ENCODE data around the gene CHCHD4.
"Not testable (repeated sequence)": the region's sequence is repeated elsewhere in the genome, so short reads cannot be mapped to it uniquely, and the experiment has no call there.

CHCHD4 gene

GRCh38 chr3:14123308-14124222 lies 1.1 kb downstream of the CHCHD4 start:
- H3K4me3 ChIP-seq (ENCODE audit: low read depth, low read length) = peak overlapping the region; percentile 98
- no peak for DNase-seq (ENCODE audit: low read depth)

- DNase-seq (ENCODE audit: low read depth) = no peak
These were observed 2.4 kb downstream of the CHCHD4 start for GRCh38 chr3:14122301-14122700.

GRCh38 chr3:14121859-14122258 lies 2.8 kb downstream of the CHCHD4 start:
- no peak for DNase-seq (ENCODE audit: low read depth)
- no peak overlapping the region for H3K4me3 ChIP-seq (ENCODE audit: low read depth, low read length)

More at GRCh38 chr3:14122301-14122700, 2.4 kb downstream of the CHCHD4 start:
- no peak overlapping the region for H3K4me3 ChIP-seq (ENCODE audit: low read depth, low read length)

- DNase-seq (ENCODE audit: low read depth); H3K4me3 ChIP-seq (ENCODE audit: low read depth, low read length): not testable (repeated sequence)
These were observed 3.7 kb downstream of the CHCHD4 start for GRCh38 chr3:14120921-14121448.

- H3K4me3 ChIP-seq (ENCODE audit: low read depth, low read length) = no peak overlapping the region
- DNase-seq (ENCODE audit: low read depth) = no peak
These were observed 4.4 kb downstream of the CHCHD4 start for GRCh38 chr3:14120111-14120920.

GRCh38 chr3:14119651-14120050 lies 5.0 kb downstream of the CHCHD4 start:
- no peak for DNase-seq (ENCODE audit: low read depth)
- H3K4me3 ChIP-seq (ENCODE audit: low read depth, low read length) = no peak overlapping the region

- peak; percentile 56 for DNase-seq (ENCODE audit: low read depth)
- H3K4me3 ChIP-seq (ENCODE audit: low read depth, low read length) = no peak overlapping the region
These were observed 6.0 kb downstream of the CHCHD4 start for GRCh38 chr3:14118400-14119381.

GRCh38 chr3:14117468-14118399 lies 6.9 kb downstream of the CHCHD4 start:
- H3K4me3 ChIP-seq (ENCODE audit: low read depth, low read length) = no peak overlapping the region
- DNase-seq (ENCODE audit: low read depth) = no peak

- no peak for DNase-seq (ENCODE audit: low read depth)
- H3K4me3 ChIP-seq (ENCODE audit: low read depth, low read length) = no peak overlapping the region
These were observed 10.6 kb downstream of the CHCHD4 start for GRCh38 chr3:14113965-14114635.

GRCh38 chr3:14110699-14111098 lies 14.0 kb downstream of the CHCHD4 start:
- no peak overlapping the region for H3K4me3 ChIP-seq (ENCODE audit: low read depth, low read length)
- no peak for DNase-seq (ENCODE audit: low read depth)

- not testable (repeated sequence) for H3K4me3 ChIP-seq (ENCODE audit: low read depth, low read length); DNase-seq (ENCODE audit: low read depth)
These were observed 14.8 kb downstream of the CHCHD4 start for GRCh38 chr3:14109821-14110220.

GRCh38 chr3:14097616-14098391 lies 26.9 kb downstream of the CHCHD4 start:
- DNase-seq (ENCODE audit: low read depth) = no peak
- H3K4me3 ChIP-seq (ENCODE audit: low read depth, low read length) = no peak overlapping the region

- no peak overlapping the region for H3K4me3 ChIP-seq (ENCODE audit: low read depth, low read length)
- no peak for DNase-seq (ENCODE audit: low read depth)
These were observed 27.9 kb downstream of the CHCHD4 start for GRCh38 chr3:14096742-14097141.

GRCh38 chr3:14093831-14094230 lies 30.8 kb downstream of the CHCHD4 start:
- no peak overlapping the region for H3K4me3 ChIP-seq (ENCODE audit: low read depth, low read length)
- DNase-seq (ENCODE audit: low read depth) = no peak

- no peak overlapping the region for H3K4me3 ChIP-seq (ENCODE audit: low read depth, low read length)
- no peak for DNase-seq (ENCODE audit: low read depth)
These were observed 32.2 kb downstream of the CHCHD4 start for GRCh38 chr3:14092464-14092863.

- H3K4me3 ChIP-seq (ENCODE audit: low read depth, low read length); DNase-seq (ENCODE audit: low read depth): not testable (repeated sequence)
These were observed 32.7 kb downstream of the CHCHD4 start for GRCh38 chr3:14091959-14092358.

- DNase-seq (ENCODE audit: low read depth); H3K4me3 ChIP-seq (ENCODE audit: low read depth, low read length): not testable (repeated sequence)
These were observed 37.2 kb downstream of the CHCHD4 start for GRCh38 chr3:14087461-14087860.
